ENCODE data around the gene PVALB.

GRCh38 chr22:36819112-36819511 lies 2.3 kb upstream of the PVALB start:
- TF ChIP-seq CTCF (IDR thresholded peaks at IDR 0.05) (no peak), POLR2A (IDR thresholded peaks at IDR 0.05) (no peak)

Data from heart left ventricle (tissue), 13 donors.